GM19043 (cell line): ENCODE results near the gene ZFY.
A peak's percentile ranks its signal among the peaks of the same experiment; 100 is the strongest.

Experiments
- ATAC-seq: cut with Tn5 transposase; IDR thresholded peaks from one replicate; pipeline ENCODE4 v1.9.1; 2021; ENCODE audit warnings: low read depth; ENCODE audit not compliant: unreplicated experiment

The ZFY gene

GRCh38 chrY:2934861-2935715 lies at the start of gene ZFY:
Gene ZFY (plus strand): TSS chrY:2935381. CDS start chrY:2953937, 18,556 bp downstream.
- ATAC-seq: peak; percentile 26

GRCh38 chrY:2885880-2886279 lies 49.3 kb upstream of the ZFY start:
- ATAC-seq: no peak

- no peak for ATAC-seq
Observed at GRCh38 chrY:2887386-2887785, 47.8 kb upstream of the ZFY start.

GRCh38 chrY:2887955-2888354 lies 47.2 kb upstream of the ZFY start:
- no peak for ATAC-seq

- no peak for ATAC-seq
Observed at GRCh38 chrY:2893471-2893870, 41.7 kb upstream of the ZFY start.

- peak; percentile 81 for ATAC-seq
Observed at GRCh38 chrY:2896050-2896449, 39.1 kb upstream of the ZFY start.

GRCh38 chrY:2907356-2907755 lies 27.8 kb upstream of the ZFY start:
- ATAC-seq: no peak

GRCh38 chrY:2913066-2913815 lies 21.9 kb upstream of the ZFY start:
- ATAC-seq: peak; percentile 64

GRCh38 chrY:2934078-2934477 lies 1.1 kb upstream of the ZFY start:
- no peak for ATAC-seq

GRCh38 chrY:2935716-2936435 lies 695 bp downstream of the ZFY start:
- peak; percentile 69 for ATAC-seq

- no peak for ATAC-seq
Observed at GRCh38 chrY:2936436-2936750, 1.2 kb downstream of the ZFY start.

- ATAC-seq: no peak
Observed at GRCh38 chrY:2937149-2937548, 2.0 kb downstream of the ZFY start.

GRCh38 chrY:2949590-2950252 lies 14.5 kb downstream of the ZFY start:
- ATAC-seq: peak; percentile 65

- no peak for ATAC-seq
Observed at GRCh38 chrY:2950655-2951054, 15.5 kb downstream of the ZFY start.

- no peak for ATAC-seq
Observed at GRCh38 chrY:2952912-2953311, 17.7 kb downstream of the ZFY start.

GRCh38 chrY:2954735-2955134 lies 19.6 kb downstream of the ZFY start:
- no peak for ATAC-seq

GRCh38 chrY:2955561-2955960 lies 20.4 kb downstream of the ZFY start:
- no peak for ATAC-seq

- ATAC-seq: no peak
Observed at GRCh38 chrY:2962061-2962460, 26.9 kb downstream of the ZFY start.

- no peak for ATAC-seq
Observed at GRCh38 chrY:2964814-2965213, 29.6 kb downstream of the ZFY start.

- ATAC-seq: no peak
Observed at GRCh38 chrY:2965629-2966028, 30.4 kb downstream of the ZFY start.

- no peak for ATAC-seq
Observed at GRCh38 chrY:2969561-2969960, 34.4 kb downstream of the ZFY start.
